Measurements from ENCODE around the gene PCNX2. TPM values are rescaled to one million over a fixed set of nuclear protein-coding genes. Genes with fewer than 3 reads are reported as not detected.

PCNX2 gene
- total and polyA plus RNA-seq, 2 of the 13 experiments (the other 11 are each of a cell fraction or from before 2014, with no cell fraction given) = 0.11 to 0.42 TPM

- Histone ChIP-seq H3K4me2 (ENCODE audit: low read depth, low read length) (no peak overlapping the region), H3K9ac (ENCODE audit: insufficient read depth, low read depth, low read length) (no peak overlapping the region), H3K27ac (ENCODE audit: extremely low read length, insufficient read depth, low read length) (no peak overlapping the region), H3K4me3 (replicated peaks in 1 of 3; ENCODE audit: insufficient read depth in 1 of 3, low read depth in 2 of 3, low read length in 3 of 3) (no peak overlapping the region), H3K9me3 (ENCODE audit: low read length) (no peaks in the 10 kb centered on the region), H3K36me3 (replicated peaks in 1 of 2; ENCODE audit: control insufficient read depth in 1 of 2, insufficient read depth in 2 of 2, low read length in 2 of 2) (no peaks in the 10 kb centered on the region), H4K20me1 (ENCODE audit: insufficient read depth, low read length) (no peaks in the 10 kb centered on the region), H3K4me1 (ENCODE audit: insufficient read depth, low read length) (no peaks in the 10 kb centered on the region), H2AFZ (ENCODE audit: low read length) (no peak overlapping the region), H3K79me2 (ENCODE audit: insufficient read depth, low read length) (no peaks in the 10 kb centered on the region), H3K27me3 (ENCODE audit: control insufficient read depth in 1 of 2, insufficient read depth in 2 of 2, low read length in 2 of 2) (no peaks in the 10 kb centered on the region)
- BruUV-seq (replicated peaks) = no TSS peak
- DNase-seq (ENCODE audit: low spot score) = no peak
- no peak for ATAC-seq
- in situ Hi-C loops (cut with HindIII; ENCODE audit: extremely low pct_ligation_motif_present, low pct_unique_long_range_greater_than_20kb) (no loop called here), intact Hi-C loops (cut with micrococcal nuclease; ENCODE audit: unreplicated experiment) (no loop called here)
- FAIRE-seq = no peak
- 3% methylated on average over 5 of the region's 5 CpGs for WGBS (ENCODE audit: low lambda C conversion rate)
- no peak for TF ChIP-seq DZIP1 (CRISPR knock-in tag; IDR thresholded peaks at IDR 0.05)
- TF ChIP-seq U2AF2 (IDR thresholded peaks at IDR 0.05; ENCODE audit: low read depth, low read length) = no peak
- no peak for TF ChIP-seq THAP9 (CRISPR knock-in tag; IDR thresholded peaks at IDR 0.05; ENCODE audit: borderline replicate concordance)
- TF ChIP-seq HNF4G (IDR thresholded peaks at IDR 0.05; ENCODE audit: borderline replicate concordance, low read depth, low read length) = no peak
- no peak for TF ChIP-seq HNF4G (CRISPR knock-in tag; IDR thresholded peaks at IDR 0.05; ENCODE audit: borderline replicate concordance, low read depth)
- TF ChIP-seq THRA (CRISPR knock-in tag; IDR thresholded peaks at IDR 0.05; ENCODE audit: borderline replicate concordance) = no peak
- no peak for TF ChIP-seq GZF1 (CRISPR knock-in tag; IDR thresholded peaks at IDR 0.05)
- TF ChIP-seq AGO2 (optimal IDR thresholded peaks at IDR 0.05; ENCODE audit: low read depth, low read length) = no peak
- ChIA-PET CTCF (ENCODE audit: low intra/inter-chr PET ratio, low total read pairs) (no interaction called here), POLR2A (no interaction called here)
Observed at GRCh38 chr1:233061265-233061664, 234.3 kb downstream of the PCNX2 start.
